Common myeloid progenitor, CD34-positive (primary cell): ENCODE results near the gene SMIM17.
A peak's percentile ranks its signal among the peaks of the same experiment; 100 is the strongest.

Experiments
- CTCF ChIA-PET: fragments of 350-600 bp; sonication (Branson Sonifier 250); formaldehyde crosslinking; loops from one replicate; lab custom pipeline; 2021; ENCODE audit warnings: antibody characterized with exemption; lab: Charles Lee
- POLR2A ChIA-PET: fragments of 350-600 bp; sonication (Branson Sonifier 250); formaldehyde crosslinking; loops from one replicate; lab custom pipeline; 2021; ENCODE audit warnings: antibody characterized with exemption; lab: Charles Lee
- DNase-seq, 3 donors: peaks; one replicate each; pipeline versions ENCODE4 v3.0.0 to v3.0.0-alpha.2; 2013
- H3K27ac ChIP-seq, 2 experiments: 1 replicate in 1 of 2; 2 replicates in 1 of 2; pipeline ENCODE4 v1.7.0; 2013; ENCODE audit warnings: inconsistent platforms in 2 of 2, low read length in 2 of 2, mild to moderate bottlenecking in 2 of 2, low read depth in 1 of 2, moderate library complexity in 1 of 2; ENCODE audit not compliant: severe bottlenecking in 2 of 2, insufficient read depth in 1 of 2, poor library complexity in 1 of 2
- H3K27me3 ChIP-seq, 5 experiments: replicated peaks in 2 of 5; 1 replicate in 3 of 5; 2 replicates in 2 of 5; pipeline versions ENCODE4 v1.6.1 to v1.7.0; 2013; ENCODE audit warnings: low read length in 4 of 5, mild to moderate bottlenecking in 2 of 5, moderate library complexity in 2 of 5, inconsistent platforms in 1 of 5; ENCODE audit not compliant: insufficient read depth in 5 of 5, control insufficient read depth in 4 of 5
- H3K36me3 ChIP-seq, 4 experiments: 1 replicate in 2 of 4; 2 replicates in 2 of 4; pipeline versions ENCODE4 v1.6.1 to v1.7.0; 2013; ENCODE audit warnings: low read length in 3 of 4, control low read depth in 1 of 4, mild to moderate bottlenecking in 1 of 4; ENCODE audit not compliant: control insufficient read depth in 4 of 4, insufficient read depth in 4 of 4
- H3K4me1 ChIP-seq, 4 experiments: 1 replicate in 3 of 4; 2 replicates in 1 of 4; pipeline versions ENCODE4 v1.6.1 to v1.7.1; 2013; ENCODE audit warnings: low read length in 3 of 4, mild to moderate bottlenecking in 3 of 4, control low read depth in 1 of 4, inconsistent platforms in 1 of 4, moderate library complexity in 1 of 4; ENCODE audit not compliant: control insufficient read depth in 4 of 4, insufficient read depth in 4 of 4; ENCODE audit errors: control extremely low read depth in 1 of 4
- H3K4me3 ChIP-seq, 7 experiments: 1 replicate in 4 of 7; 2 replicates in 3 of 7; pipeline versions ENCODE4 v1.5.1 to v1.7.0; 2013; ENCODE audit warnings: mild to moderate bottlenecking in 7 of 7, low read length in 6 of 7, moderate library complexity in 6 of 7, inconsistent platforms in 2 of 7, low read depth in 2 of 7, control low read depth in 1 of 7; ENCODE audit not compliant: insufficient read depth in 4 of 7, control insufficient read depth in 1 of 7; ENCODE audit errors: extremely low read depth in 1 of 7
- H3K9me3 ChIP-seq, 5 experiments: 1 replicate in 4 of 5; 2 replicates in 1 of 5; pipeline versions ENCODE4 v1.6.1 to v1.7.1; 2013; ENCODE audit warnings: low read length in 4 of 5, mild to moderate bottlenecking in 2 of 5, inconsistent platforms in 1 of 5, low read depth in 1 of 5, moderate library complexity in 1 of 5; ENCODE audit not compliant: control insufficient read depth in 4 of 5, insufficient read depth in 2 of 5; ENCODE audit errors: control extremely low read depth in 1 of 5
- WGBS: methylation state at CpG from one replicate; pipeline ENCODE4 v1.1.5; 2013; ENCODE audit not compliant: insufficient coverage; 5-methylcytosine and 5-hydroxymethylcytosine counted together

SMIM17 gene

GRCh38 chr19:56699552-56699951 is 56.6 kb downstream of the SMIM17 start:
- WGBS: 100% methylated on average over 1 of the region's 3 CpGs
- H3K27ac ChIP-seq: no peak overlapping the region
- H3K9me3 ChIP-seq: peaks cover 0 to 3% (median 0%) of the 10 kb centered on the region in 5 experiments
- H3K36me3 ChIP-seq: no peaks in the 10 kb centered on the region
- no peaks in the 10 kb centered on the region for H3K27me3 ChIP-seq
- no peak for DNase-seq
- no peak overlapping the region for H3K4me3 ChIP-seq
- POLR2A ChIA-PET: no interaction called here
- CTCF ChIA-PET: no interaction called here
- no peaks in the 10 kb centered on the region for H3K4me1 ChIP-seq

DNA sequence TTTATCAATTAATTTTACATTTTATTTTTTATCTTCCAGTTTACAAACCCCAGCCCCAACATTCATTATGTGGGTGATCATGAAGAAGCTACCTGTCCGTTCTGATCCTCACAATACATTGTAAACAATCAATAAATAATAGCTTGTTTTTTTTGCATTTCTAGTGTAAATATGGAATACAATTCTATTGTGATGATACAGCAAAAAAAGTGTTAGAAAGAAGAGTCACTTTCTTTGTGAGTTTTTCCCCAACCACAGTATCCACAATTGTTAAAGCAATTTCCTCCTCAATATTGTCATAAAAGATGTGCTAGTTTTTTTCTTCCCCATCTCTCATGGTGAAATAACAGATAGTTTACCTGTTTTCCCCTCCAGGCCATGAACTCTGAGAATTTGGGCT is 58.9 kb downstream of the SMIM17 start:
- H3K4me1 ChIP-seq: no peaks in the 10 kb centered on the region
- no CpG with 5 or more reads among the region's 1 CpG for WGBS
- H3K4me3 ChIP-seq: no peak overlapping the region
- CTCF ChIA-PET: no interaction called here
- no peaks in the 10 kb centered on the region for H3K27me3 ChIP-seq
- H3K9me3 ChIP-seq: peaks cover 0 to 6% (median 1%) of the 10 kb centered on the region in 5 experiments
- H3K27ac ChIP-seq: no peak overlapping the region
- no peaks in the 10 kb centered on the region for H3K36me3 ChIP-seq
- DNase-seq: no peak
- POLR2A ChIA-PET: no interaction called here

DNA sequence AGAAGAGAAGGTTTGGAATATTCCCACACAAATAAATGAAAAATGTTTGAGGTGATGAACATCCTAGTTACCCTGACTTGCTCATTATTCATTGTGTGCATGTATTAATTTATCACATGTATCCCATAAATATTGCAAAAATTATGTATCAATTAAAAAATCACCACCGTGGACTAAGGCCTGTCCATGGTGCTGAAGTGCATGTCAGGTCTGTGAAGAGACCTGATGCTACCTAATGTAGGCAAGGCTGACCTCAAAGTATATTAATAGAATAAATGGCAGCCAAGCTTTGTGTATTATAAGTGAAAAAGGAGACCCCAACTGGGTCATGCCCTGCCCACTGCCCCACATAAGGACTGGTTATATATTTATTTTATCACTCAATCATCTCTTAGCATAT is 63.0 kb downstream of the SMIM17 start:
- ChIA-PET CTCF (no interaction called here), POLR2A (no interaction called here)
- no peak overlapping the region for H3K4me3 ChIP-seq
- no peaks in the 10 kb centered on the region for H3K36me3 ChIP-seq
- WGBS: no CpG with 5 or more reads among the region's 1 CpG
- H3K9me3 ChIP-seq: peaks cover 0 to 6% (median 1%) of the 10 kb centered on the region in 5 experiments
- no peak overlapping the region for H3K27ac ChIP-seq
- no peaks in the 10 kb centered on the region for H3K4me1 ChIP-seq
- H3K27me3 ChIP-seq: no peaks in the 10 kb centered on the region
- DNase-seq: peak in 1 of 3 donors; percentile 8
